D341Med (cell line): Measurements from ENCODE around the gene AHCY.
"Not testable (repeated sequence)": the region's sequence is repeated elsewhere in the genome, so short reads cannot be mapped to it uniquely, and the experiment has no call there.

Experiments used
- DNase-seq: peaks from one replicate; pipeline ENCODE4 v3.0.0; 2012; ENCODE audit warnings: low spot score

The AHCY gene

GRCh38 chr20:34296468-34296867 is 6.7 kb downstream of the AHCY start:
- no peak for DNase-seq

- no peak for DNase-seq
Observed at GRCh38 chr20:34295284-34295683, 7.9 kb downstream of the AHCY start.

GRCh38 chr20:34294563-34294962 is 8.6 kb downstream of the AHCY start:
- DNase-seq: no peak

GRCh38 chr20:34293589-34293988 is 9.6 kb downstream of the AHCY start:
- DNase-seq: no peak

GRCh38 chr20:34293119-34293518 is 10.0 kb downstream of the AHCY start:
- DNase-seq: no peak

GRCh38 chr20:34292496-34292895 is 10.7 kb downstream of the AHCY start:
- no peak for DNase-seq

GRCh38 chr20:34290471-34290870 is 12.7 kb downstream of the AHCY start:
- DNase-seq: no peak

- not testable (repeated sequence) for DNase-seq
Observed at GRCh38 chr20:34287500-34287899, 15.7 kb downstream of the AHCY start.

GRCh38 chr20:34285450-34285849 is 17.7 kb downstream of the AHCY start:
- DNase-seq: no peak

GRCh38 chr20:34283844-34284243 is 19.3 kb downstream of the AHCY start:
- DNase-seq: no peak

GRCh38 chr20:34282041-34282440 is 21.1 kb downstream of the AHCY start:
- DNase-seq: no peak

GRCh38 chr20:34281177-34281576 is 22.0 kb downstream of the AHCY start:
- DNase-seq: no peak

GRCh38 chr20:34274694-34275093 is 28.5 kb downstream of the AHCY start:
- DNase-seq: no peak

GRCh38 chr20:34271956-34272355 is 31.2 kb downstream of the AHCY start:
- no peak for DNase-seq

- DNase-seq: no peak
Observed at GRCh38 chr20:34269996-34270627, 33.0 kb downstream of the AHCY start.

GRCh38 chr20:34268851-34269636 is 34.1 kb downstream of the AHCY start:
- DNase-seq: no peak

- DNase-seq: no peak
Observed at GRCh38 chr20:34268145-34268544, 35.0 kb downstream of the AHCY start.

- DNase-seq: no peak
Observed at GRCh38 chr20:34264141-34264540, 39.0 kb downstream of the AHCY start.

- not testable (repeated sequence) for DNase-seq
Observed at GRCh38 chr20:34263468-34263867, 39.7 kb downstream of the AHCY start.

GRCh38 chr20:34262488-34263288 is 40.5 kb downstream of the AHCY start:
- DNase-seq: no peak

- no peak for DNase-seq
Observed at GRCh38 chr20:34260208-34260942, 42.8 kb downstream of the AHCY start.

GRCh38 chr20:34256629-34257124 is 46.5 kb downstream of the AHCY start:
- DNase-seq: no peak
